Osteoblast (primary cell): Measurements from ENCODE around the gene HIVEP2. TPM values are rescaled to one million over a fixed set of nuclear protein-coding genes. Genes with fewer than 3 reads are reported as not detected.
A peak's percentile ranks its signal among the peaks of the same experiment; 100 is the strongest.

Experiments
- DNase-seq: peaks from one replicate; pipeline ENCODE4 v3.0.0; 2011; ENCODE audit warnings: low spot score, mixed read lengths; ENCODE audit not compliant: insufficient read length; ENCODE audit errors: missing footprints
- H2AFZ ChIP-seq: 2 replicates; pipeline ENCODE4 v1.6.0; 2011; ENCODE audit warnings: mild to moderate bottlenecking, low read length
- H3K27ac ChIP-seq: 2 replicates; pipeline ENCODE4 v1.5.1; 2011; ENCODE audit warnings: mild to moderate bottlenecking, low read depth, low read length, moderate library complexity
- H3K27me3 ChIP-seq: 2 replicates; pipeline ENCODE4 v1.6.0; 2012; ENCODE audit warnings: mild to moderate bottlenecking, control low read depth, inconsistent platforms, low read length, moderate library complexity; ENCODE audit not compliant: insufficient read depth
- H3K36me3 ChIP-seq: 2 replicates; pipeline ENCODE4 v1.5.1; 2011; ENCODE audit warnings: mild to moderate bottlenecking, low read length, control low read depth, moderate library complexity; ENCODE audit not compliant: insufficient read depth
- H3K4me1 ChIP-seq: 2 replicates; pipeline ENCODE4 v1.5.1; 2011; ENCODE audit warnings: mild to moderate bottlenecking, low read length, control low read depth, moderate library complexity; ENCODE audit not compliant: insufficient read depth
- H3K4me2 ChIP-seq: 2 replicates; pipeline ENCODE4 v1.6.0; 2011; ENCODE audit warnings: mild to moderate bottlenecking, low read length; ENCODE audit not compliant: insufficient read depth
- H3K4me3 ChIP-seq: fragments of 200-600 bp; sonication (generic); 3 replicates; pipeline ENCODE4 v1.5.1; 2012; ENCODE audit warnings: mild to moderate bottlenecking, low read length, inconsistent platforms; ENCODE audit not compliant: insufficient read depth
- H3K79me2 ChIP-seq: 2 replicates; pipeline ENCODE4 v1.6.0; 2012; ENCODE audit warnings: mild to moderate bottlenecking, low read length, control low read depth, inconsistent platforms; ENCODE audit not compliant: insufficient read depth
- H3K9me3 ChIP-seq: 2 replicates; pipeline ENCODE4 v1.5.1; 2011; ENCODE audit warnings: low read depth, low read length, control low read depth
- H4K20me1 ChIP-seq: 2 replicates; pipeline ENCODE4 v1.6.0; 2012; ENCODE audit warnings: mild to moderate bottlenecking, low read length, control low read depth; ENCODE audit not compliant: insufficient read depth
- CTCF ChIP-seq: IDR thresholded peaks from 2 replicates; pipeline ENCODE4 v1.5.1; 2011; ENCODE audit warnings: mild to moderate bottlenecking, low read depth, low read length, moderate library complexity; ENCODE audit errors: extremely low read depth
- total RNA-seq: library from RNA; depleted of rRNA; stranded (reverse); fragments of >200 nt; gene quantifications from 2 replicates; pipeline ENCODE4 v1.2.3, GENCODE V29; 2012

HIVEP2 gene
- total RNA-seq, 1 donor = 30.4 TPM

DNA sequence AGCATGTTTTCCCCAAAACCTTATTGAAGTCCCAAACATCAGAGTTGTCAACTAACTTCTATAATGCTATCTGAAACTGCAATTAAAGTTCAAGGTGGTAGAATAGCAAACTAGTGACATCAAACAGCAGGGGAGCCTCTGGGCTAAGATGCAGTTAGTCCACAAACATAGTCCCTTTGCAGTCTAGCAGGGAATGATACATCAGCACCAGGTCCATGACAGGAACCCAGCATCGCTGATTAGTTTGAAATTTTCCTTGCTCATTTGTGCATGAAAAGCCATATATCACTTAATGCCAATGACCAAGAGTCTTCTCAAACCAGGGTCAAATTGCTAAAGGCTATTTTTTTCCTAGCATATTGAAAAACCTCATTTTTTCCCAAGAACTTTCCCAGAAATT, 145.3 kb downstream of the HIVEP2 start:
- Histone ChIP-seq H3K27me3 (no peaks in the 10 kb centered on the region), H4K20me1 (no peaks in the 10 kb centered on the region), H3K79me2 (peaks cover 46% of the 10 kb centered on the region), H3K9me3 (no peaks in the 10 kb centered on the region), H3K4me3 (no peak overlapping the region), H3K36me3 (no peaks in the 10 kb centered on the region), H3K4me1 (peaks cover 30% of the 10 kb centered on the region), H2AFZ (no peak overlapping the region), H3K27ac (peak overlapping the region; percentile 50), H3K4me2 (no peak overlapping the region)
- TF ChIP-seq CTCF = no peak
- no peak for DNase-seq

GRCh38 chr6:142797159-142797558, 147.8 kb downstream of the HIVEP2 start:
- Histone ChIP-seq H3K27ac (no peak overlapping the region), H4K20me1 (no peaks in the 10 kb centered on the region), H2AFZ (no peak overlapping the region), H3K9me3 (no peaks in the 10 kb centered on the region), H3K4me3 (no peak overlapping the region), H3K4me2 (no peak overlapping the region), H3K79me2 (peaks cover 37% of the 10 kb centered on the region), H3K36me3 (no peaks in the 10 kb centered on the region), H3K27me3 (no peaks in the 10 kb centered on the region), H3K4me1 (peaks cover 21% of the 10 kb centered on the region)
- no peak for TF ChIP-seq CTCF
- DNase-seq = no peak

- Histone ChIP-seq H3K9me3 (no peaks in the 10 kb centered on the region), H3K4me1 (peaks cover 17% of the 10 kb centered on the region), H4K20me1 (peaks cover 2% of the 10 kb centered on the region), H3K27ac (no peak overlapping the region), H2AFZ (no peak overlapping the region), H3K27me3 (no peaks in the 10 kb centered on the region), H3K36me3 (no peaks in the 10 kb centered on the region), H3K4me2 (no peak overlapping the region), H3K4me3 (no peak overlapping the region), H3K79me2 (peaks cover 40% of the 10 kb centered on the region)
- no peak for DNase-seq
- TF ChIP-seq CTCF = no peak
Observed at GRCh38 chr6:142796571-142796970, 148.4 kb downstream of the HIVEP2 start.

DNA sequence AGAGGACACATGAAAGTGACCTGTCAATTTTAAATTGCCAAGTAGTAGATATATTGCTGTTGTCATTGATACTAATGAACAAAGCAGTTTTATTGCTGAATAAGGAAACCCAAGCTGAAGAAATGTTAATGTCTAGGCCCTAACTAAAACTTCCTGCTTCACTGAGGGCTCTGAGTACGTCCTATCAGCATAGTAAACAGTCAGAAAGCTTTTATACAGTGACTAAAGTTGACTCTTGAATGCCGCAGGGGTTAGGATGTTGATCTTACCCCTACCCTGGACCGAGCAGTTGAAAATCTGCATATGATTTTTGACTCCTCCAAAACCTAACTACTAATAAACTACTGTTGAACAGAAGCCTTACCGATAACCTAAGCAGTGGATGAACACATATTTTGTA, 149.0 kb downstream of the HIVEP2 start:
- Histone ChIP-seq H3K79me2 (peaks cover 36% of the 10 kb centered on the region), H4K20me1 (peaks cover 2% of the 10 kb centered on the region), H3K27me3 (no peaks in the 10 kb centered on the region), H3K4me3 (no peak overlapping the region), H2AFZ (no peak overlapping the region), H3K4me2 (no peak overlapping the region), H3K27ac (no peak overlapping the region), H3K9me3 (no peaks in the 10 kb centered on the region), H3K36me3 (no peaks in the 10 kb centered on the region), H3K4me1 (peaks cover 16% of the 10 kb centered on the region)
- no peak for DNase-seq
- TF ChIP-seq CTCF = no peak
